Measurements from ENCODE around the gene TLCD2.
"Not testable (repeated sequence)": the region's sequence is repeated elsewhere in the genome, so short reads cannot be mapped to it uniquely, and the experiment has no call there.

The TLCD2 gene

DNA sequence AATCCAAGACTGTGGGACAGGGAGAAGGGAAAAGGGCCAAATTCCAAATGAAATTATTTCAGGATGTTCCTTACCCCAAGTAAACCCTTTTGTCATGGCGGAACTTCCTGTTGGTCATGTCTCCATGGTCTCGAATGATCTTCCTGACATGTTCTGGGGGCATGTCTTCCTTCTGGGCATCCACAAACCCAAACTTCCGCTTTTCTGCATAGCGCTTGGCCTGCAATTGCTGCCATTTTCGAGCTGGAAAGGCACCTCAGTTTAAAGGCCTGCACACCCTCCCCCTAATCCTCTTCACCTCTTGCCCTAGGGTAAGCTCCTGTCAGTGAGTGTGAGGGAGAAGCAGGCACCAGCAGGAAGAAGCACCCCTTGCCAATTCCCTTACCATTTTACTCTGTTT is 26.7 kb downstream of the TLCD2 start:
- DNase-seq: no peak

DNA sequence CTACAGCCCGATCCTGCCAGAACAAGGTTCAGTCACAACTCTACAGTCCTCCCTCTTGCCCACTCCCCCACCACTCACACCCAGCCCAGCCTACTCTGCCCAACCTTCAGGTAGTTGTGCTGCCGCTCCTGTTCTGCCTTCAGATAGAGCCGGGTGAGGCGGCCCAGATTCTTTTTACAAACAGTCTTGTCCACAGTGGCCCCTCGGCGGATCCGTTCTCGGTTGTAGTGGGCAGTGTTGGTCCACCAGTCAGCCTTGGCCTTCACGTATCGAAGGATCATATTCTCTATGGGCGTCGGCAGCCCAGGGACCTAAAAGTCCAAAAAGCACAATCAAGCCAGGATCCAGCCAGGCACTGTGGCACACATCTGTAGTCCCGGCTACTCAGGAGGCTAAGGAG is 33.8 kb downstream of the TLCD2 start:
- DNase-seq: no peak

DNA sequence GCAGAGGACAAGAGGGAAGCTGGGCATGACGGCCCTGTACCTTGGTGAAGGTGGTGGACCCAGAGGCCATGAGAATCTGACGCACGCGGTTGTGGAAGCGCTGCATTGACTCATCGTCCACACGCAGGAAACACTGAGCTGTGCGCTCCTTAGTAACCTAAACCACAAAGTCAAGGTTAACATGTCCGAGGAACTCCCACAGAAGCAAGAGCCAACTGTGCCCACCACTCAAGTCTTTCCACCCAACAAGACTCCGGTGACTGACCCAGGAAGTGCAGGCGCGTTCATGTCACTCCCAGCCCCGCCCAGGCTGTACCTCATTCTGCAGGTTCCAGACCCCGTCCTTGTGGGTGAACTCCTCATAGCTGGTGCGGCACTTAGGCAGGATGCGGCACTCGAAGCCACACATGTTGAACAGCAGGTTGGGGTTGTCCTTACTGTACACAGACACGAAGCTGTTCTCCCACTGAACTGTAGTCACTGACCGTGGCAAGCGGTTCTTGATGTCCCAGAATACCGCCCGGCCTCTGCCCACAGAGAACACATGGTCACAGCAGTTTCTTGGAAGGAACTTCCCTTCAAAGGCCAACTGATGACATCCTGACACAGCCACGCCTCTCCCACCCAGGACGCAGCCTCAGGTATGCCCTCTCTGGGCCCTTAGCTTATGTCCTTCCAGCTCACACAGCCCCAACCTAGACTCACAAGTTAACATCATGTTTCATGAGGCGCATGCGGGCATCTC is 37.0 kb downstream of the TLCD2 start:
- no peak for DNase-seq

DNA sequence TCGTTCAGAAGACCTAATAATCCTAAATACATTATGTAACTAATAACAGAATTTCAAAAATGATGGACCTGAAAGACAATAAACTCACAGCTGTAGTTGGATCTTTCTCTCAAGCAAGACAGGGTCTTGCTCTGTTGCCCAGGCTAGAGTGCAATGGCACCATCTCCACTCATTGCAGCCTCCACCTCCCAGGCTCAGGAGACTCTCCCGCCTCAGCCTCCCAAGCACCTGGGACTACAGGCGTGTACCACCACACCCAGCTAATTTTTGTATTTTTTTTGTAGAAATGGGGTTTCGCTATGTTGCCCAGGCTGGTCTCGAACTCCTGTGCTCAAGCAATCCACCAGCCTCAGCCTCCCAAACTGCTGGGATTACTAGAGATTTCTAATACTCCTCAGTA is 46.2 kb downstream of the TLCD2 start:
- not testable (repeated sequence) for DNase-seq

DNA sequence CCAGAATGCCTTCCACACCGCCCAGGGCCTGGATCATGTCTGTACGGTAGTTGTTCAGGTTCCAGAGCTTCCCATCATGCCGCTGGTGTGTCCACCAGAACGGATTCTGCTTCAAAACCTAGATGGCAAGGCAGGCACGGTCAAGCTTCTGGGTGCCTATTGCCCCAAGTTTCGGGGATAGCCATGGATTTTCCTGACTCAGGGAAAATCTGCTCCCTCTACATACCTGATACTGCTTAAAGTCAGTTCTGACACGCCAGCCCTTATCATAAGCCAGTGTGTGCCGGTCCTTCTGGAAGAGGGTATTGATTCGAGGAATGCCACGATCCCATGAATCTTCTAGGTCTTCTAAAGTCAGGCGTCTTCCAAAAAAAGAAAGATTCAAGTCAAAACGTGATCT is 49.1 kb downstream of the TLCD2 start:
- DNase-seq: no peak

DNA sequence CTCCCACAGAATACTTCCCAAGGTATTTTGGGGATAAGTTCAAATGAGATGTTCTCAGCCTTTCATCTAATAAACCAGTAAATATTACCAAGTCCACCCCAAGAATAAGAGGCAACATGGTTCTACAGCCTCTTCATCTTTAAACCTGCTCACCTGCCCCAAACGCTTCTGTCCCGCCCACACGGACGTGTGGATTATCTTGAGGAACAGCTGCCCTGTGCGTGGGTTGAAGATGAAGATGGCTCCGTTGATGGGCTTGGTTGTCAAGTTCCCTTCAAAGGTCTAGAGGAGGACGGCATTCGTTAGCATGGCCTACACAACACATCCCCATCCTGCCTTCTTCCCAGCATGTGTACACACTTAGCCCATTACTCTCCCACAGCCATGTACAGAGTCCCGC is 52.1 kb downstream of the TLCD2 start:
- DNase-seq: no peak

DNA sequence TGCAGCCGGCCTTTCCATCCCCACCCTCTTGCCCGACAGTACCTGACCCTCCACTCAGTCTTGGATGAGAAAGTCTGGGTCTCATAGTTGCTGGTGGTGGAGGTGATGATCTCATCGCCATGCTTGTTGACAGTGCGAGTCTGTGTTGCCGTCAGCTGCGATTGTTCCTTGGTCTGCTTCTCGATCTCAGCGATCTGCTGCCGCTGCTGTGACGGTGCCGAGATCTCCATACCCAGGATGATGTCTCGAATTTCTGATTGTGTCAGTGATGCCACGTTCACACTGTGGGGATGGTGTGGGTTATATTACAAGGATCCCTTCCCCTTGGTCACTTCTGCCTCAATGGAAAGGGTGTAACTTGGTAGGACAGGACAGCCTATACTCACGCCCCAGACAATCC is 56.4 kb downstream of the TLCD2 start:
- no peak for DNase-seq

DNA sequence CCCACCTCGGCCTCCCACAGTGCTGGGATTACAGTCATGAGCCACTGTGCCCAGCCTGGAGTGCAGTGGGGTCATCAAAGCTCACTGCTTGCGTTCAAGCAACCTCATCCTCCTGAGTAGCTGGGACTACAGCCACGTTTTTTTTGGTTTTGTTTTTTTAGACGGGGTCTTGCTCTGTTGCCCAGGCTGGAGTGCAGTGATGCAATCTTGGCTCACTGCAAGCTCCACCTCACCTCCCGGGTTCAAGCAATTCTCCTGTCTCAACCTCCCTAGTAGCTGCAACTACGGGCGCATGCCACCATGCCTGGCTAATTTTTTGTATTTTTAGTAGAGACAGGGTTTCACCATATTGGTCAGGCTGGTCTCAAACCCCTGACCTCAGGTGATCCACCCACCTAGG is 57.4 kb downstream of the TLCD2 start:
- not testable (repeated sequence) for DNase-seq

All from CD4-positive, alpha-beta T cell treated with Interleukin-15 for 1 hour (primary cell).